MM.1S (cell line): ENCODE data around the gene CYP27C1.
"Not testable (repeated sequence)": the region's sequence is repeated elsewhere in the genome, so short reads cannot be mapped to it uniquely, and the experiment has no call there.

Experiments used
- CTCF ChIP-seq: fragments of 300-600 bp; sonication (generic); IDR thresholded peaks from 2 replicates; pipeline ENCODE4 v1.5.1; 2016; ENCODE audit warnings: antibody characterized with exemption, low read length, mixed read lengths
- EZH2 ChIP-seq: fragments of 300-600 bp; sonication (generic); optimal IDR thresholded peaks from 2 replicates; pipeline ENCODE3; 2017; ENCODE audit warnings: low read depth, mild to moderate bottlenecking, antibody characterized with exemption, low read length, mixed read lengths
- EZH2phosphoT487 ChIP-seq: fragments of 300-600 bp; sonication (generic); IDR thresholded peaks from 2 replicates; pipeline ENCODE4 v1.6.1; 2018; ENCODE audit warnings: antibody characterized with exemption, low read length

- not testable (repeated sequence) for TF ChIP-seq CTCF, EZH2, EZH2phosphoT487
Observed at GRCh38 chr2:127214201-127214600, 5.9 kb downstream of the CYP27C1 start.
